K562 (cell line): ENCODE measurements around the gene WDCP. TPM values are rescaled to one million over a fixed set of nuclear protein-coding genes. Genes with fewer than 3 reads are reported as not detected.

Experiments
- ATF2 ChIP-seq: sonication (generic); formaldehyde crosslinking; IDR thresholded peaks from 2 replicates; pipeline ENCODE4 v1.8.1; 2022; ENCODE audit warnings: missing genetic modification reagents
- C11orf30 ChIP-seq: fragments of 450-650 bp; IDR thresholded peaks from 2 replicates; pipeline ENCODE4 v1.6.1; 2016; ENCODE audit warnings: low read depth, mild to moderate bottlenecking
- CEBPB ChIP-seq: fragments of 450-650 bp; IDR thresholded peaks from 2 replicates; pipeline ENCODE4 v1.6.1; 2016; ENCODE audit warnings: missing genetic modification characterization, missing compliant biosample characterization
- CXXC5 ChIP-seq: fragments of 250-450 bp; sonication (Bioruptor Pico); IDR thresholded peaks from 2 replicates; pipeline ENCODE4 v1.8.0; 2022; ENCODE audit warnings: inconsistent platforms, mild to moderate bottlenecking, moderate library complexity
- DLX4 ChIP-seq: fragments of 250-450 bp; sonication (Bioruptor Pico); IDR thresholded peaks from 2 replicates; pipeline ENCODE4 v1.6.1; 2021; ENCODE audit warnings: mild to moderate bottlenecking
- E2F4 ChIP-seq: sonication (generic); formaldehyde crosslinking; IDR thresholded peaks from 2 replicates; pipeline ENCODE4 v1.8.0; 2022; ENCODE audit warnings: mild to moderate bottlenecking, low read depth, missing genetic modification reagents
- FIP1L1 ChIP-seq: fragments of 200-400 bp; formaldehyde crosslinking; IDR thresholded peaks from 2 replicates; pipeline ENCODE4 v1.6.1; 2018; ENCODE audit warnings: mild to moderate bottlenecking, low read depth, low read length; ENCODE audit not compliant: poor library complexity, severe bottlenecking
- FOXA1 ChIP-seq: fragments of 450-650 bp; IDR thresholded peaks from 2 replicates; pipeline ENCODE4 v1.6.1; 2016; ENCODE audit warnings: mild to moderate bottlenecking, borderline replicate concordance
- FOXJ2 ChIP-seq: fragments of 200-800 bp; sonication (Bioruptor generic); IDR thresholded peaks from 2 replicates; pipeline ENCODE4 v1.6.1; 2016; ENCODE audit warnings: missing genetic modification characterization, missing compliant biosample characterization
- IRF2 ChIP-seq: sonication (generic); formaldehyde crosslinking; IDR thresholded peaks from 2 replicates; pipeline ENCODE4 v1.8.1; 2022; ENCODE audit warnings: mild to moderate bottlenecking, missing genetic modification reagents
- MXI1 ChIP-seq: IDR thresholded peaks from 2 replicates; pipeline ENCODE4 v1.6.1; 2011; ENCODE audit warnings: low read depth, mild to moderate bottlenecking, improper control_type of control experiment, low read length
- PBX2 ChIP-seq, 2 experiments: IDR thresholded peaks in 1 of 2; conservative IDR thresholded peaks in 1 of 2; 2 replicates each; pipeline ENCODE4 v1.6.1; 2016; ENCODE audit warnings: low read depth in 2 of 2, mild to moderate bottlenecking in 1 of 2, missing compliant biosample characterization in 1 of 2, missing genetic modification characterization in 1 of 2, moderate library complexity in 1 of 2
- POLR2AphosphoS5 ChIP-seq: IDR thresholded peaks from 2 replicates; pipeline ENCODE4 v1.6.1; 2011; ENCODE audit warnings: mild to moderate bottlenecking, low read depth, low read length, moderate library complexity; ENCODE audit not compliant: control insufficient read depth, insufficient read depth
- RBM34 ChIP-seq: fragments of 200-400 bp; formaldehyde crosslinking; IDR thresholded peaks from 2 replicates; pipeline ENCODE4 v1.6.1; 2018; ENCODE audit warnings: low read length, borderline replicate concordance; ENCODE audit not compliant: insufficient read depth
- TAF9B ChIP-seq: fragments of 450-650 bp; IDR thresholded peaks from 2 replicates; pipeline ENCODE4 v1.6.1; 2018; ENCODE audit warnings: mild to moderate bottlenecking; ENCODE audit not compliant: partially characterized antibody
- TARDBP ChIP-seq: fragments of 450-650 bp; IDR thresholded peaks from 2 replicates; pipeline ENCODE4 v1.6.1; 2016
- TGIF2 ChIP-seq: sonication (generic); formaldehyde crosslinking; IDR thresholded peaks from 2 replicates; pipeline ENCODE4 v1.8.1; 2022; ENCODE audit warnings: mild to moderate bottlenecking, missing genetic modification reagents, moderate library complexity
- ZNF143 ChIP-seq: sonication (generic); formaldehyde crosslinking; IDR thresholded peaks from 2 replicates; pipeline ENCODE4 v1.9.0; 2022; ENCODE audit warnings: mild to moderate bottlenecking, missing genetic modification reagents
- ZNF431 ChIP-seq: sonication (generic); formaldehyde crosslinking; IDR thresholded peaks from 2 replicates; pipeline ENCODE4 v1.8.0; 2022; ENCODE audit warnings: mild to moderate bottlenecking, missing genetic modification reagents
- polyA plus RNA-seq, 8 experiments: library from polyadenylated mRNA; depleted of rRNA in 4 of 8; stranded (reverse) in 5 of 8; unstranded in 3 of 8; fragments of >200 nt; fragmentation: Nextera tagmentation in 2 of 8; fragmentation: Illumina TruSeq in 1 of 8; extraction: Ambion mirVana in 2 of 8; extraction: Trizol in 1 of 8; gene quantifications; 2 replicates each; pipeline versions ENCODE4 v1.2.1 to v1.2.3, GENCODE V29; 2011 to 2014; ENCODE audit warnings: inconsistent platforms in 1 of 8, missing spikeins in 1 of 8
- total RNA-seq, 7 experiments: library from RNA; depleted of rRNA in 6 of 7; stranded (reverse); fragments of >200 nt in 6 of 7; fragmentation: Illumina TruSeq in 2 of 7; extraction: Trizol in 2 of 7; gene quantifications; 2 replicates each; pipeline versions ENCODE4 v1.2.1 to v1.2.3, GENCODE V29; 2011 to 2021; ENCODE audit warnings: low replicate concordance in 1 of 7

WDCP gene
- total and polyA plus RNA-seq, 9 of the 15 experiments (the other 6 are each of a cell fraction or from before 2014, with no cell fraction given) = 10.1 to 41.4 (median 21.8) TPM

GRCh38 chr2:24084386-24085199, 37.4 kb upstream of the WDCP start, which contains the start of gene TP53I3 (continued):
- no peak for TF ChIP-seq E2F4 (CRISPR knock-in tag)
- TF ChIP-seq ZNF143 (CRISPR knock-in tag) = no peak; the same call in 1 of the 2 replicates
- peak; percentile 60; the same call in 1 of the 2 replicates for TF ChIP-seq CXXC5 (CRISPR knock-in tag)
- TF ChIP-seq TAF9B = peak; percentile 68
- TF ChIP-seq FOXA1 = no peak
- TF ChIP-seq POLR2AphosphoS5 = no peak; the same call in 1 of the 2 replicates
- TF ChIP-seq ATF2 (CRISPR knock-in tag) = no peak
- no peak for TF ChIP-seq PBX2 (CRISPR knock-in tag; IDR thresholded peaks at IDR 0.05; ENCODE audit: low read depth)
- TF ChIP-seq PBX2 (tag; conservative IDR thresholded peaks at IDR 0.05; ENCODE audit: low read depth) = no peak
- peak; percentile 76; the same call in 1 of the 2 replicates for TF ChIP-seq TGIF2 (CRISPR knock-in tag)
- no peak; the same call in 1 of the 2 replicates for TF ChIP-seq FOXJ2 (tag)
- TF ChIP-seq CEBPB (tag) = no peak
- TF ChIP-seq FIP1L1 = peak; percentile 63
- TF ChIP-seq C11orf30 = peak; percentile 90
- no peak for TF ChIP-seq MXI1
- TF ChIP-seq RBM34 = no peak
- TF ChIP-seq ZNF431 (CRISPR knock-in tag) = no peak
- TF ChIP-seq IRF2 (CRISPR knock-in tag) = no peak
- no peak for TF ChIP-seq DLX4
- peak; percentile 80; the same call in 1 of the 2 replicates for TF ChIP-seq TARDBP
